ENCODE measurements around the gene HTR1B.

- no peak for TF ChIP-seq EP300 (IDR thresholded peaks at IDR 0.05)
- TF ChIP-seq CTCF (IDR thresholded peaks at IDR 0.05): no peak
- TF ChIP-seq POLR2A (IDR thresholded peaks at IDR 0.05): no peak
These were observed 17.0 kb downstream of the HTR1B start for GRCh38 chr6:77446249-77446648.
